ENCODE data around the gene STRN.
"Not testable (repeated sequence)": the region's sequence is repeated elsewhere in the genome, so short reads cannot be mapped to it uniquely, and the experiment has no call there.

STRN gene

DNA sequence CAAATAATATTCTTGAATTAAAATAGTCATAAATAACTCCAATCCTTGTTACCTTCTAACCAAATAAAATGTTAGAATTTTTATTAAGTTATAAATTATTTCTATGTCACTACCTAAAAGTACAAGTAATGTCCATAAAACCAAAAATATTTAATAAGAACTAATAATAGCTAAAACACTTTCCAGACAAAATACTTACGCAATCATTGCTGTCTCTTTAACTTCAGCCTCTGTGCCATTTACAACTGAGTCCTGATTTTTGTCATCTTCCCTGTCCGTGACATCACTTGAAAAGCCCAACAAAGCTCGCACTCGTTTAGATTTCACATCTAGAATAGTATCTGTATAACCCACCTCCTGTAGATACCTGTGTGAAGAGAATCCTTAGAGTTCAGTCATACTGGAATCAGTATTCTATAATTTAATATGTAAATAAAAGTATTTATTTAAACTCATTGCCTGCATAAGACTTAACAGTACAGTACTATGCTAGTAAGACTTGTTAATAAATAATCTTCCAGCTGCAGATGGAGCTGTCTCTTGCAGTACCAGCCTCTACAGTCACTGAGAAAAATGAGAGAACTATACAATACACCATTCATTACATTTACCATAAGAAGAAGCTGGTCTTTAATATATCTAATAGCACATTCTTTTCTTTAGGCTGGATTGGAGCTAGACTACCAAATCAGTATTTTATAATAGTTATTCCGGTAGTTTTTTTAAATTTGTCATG lies 63.8 kb downstream of the STRN start:
- no peak for DNase-seq

DNA sequence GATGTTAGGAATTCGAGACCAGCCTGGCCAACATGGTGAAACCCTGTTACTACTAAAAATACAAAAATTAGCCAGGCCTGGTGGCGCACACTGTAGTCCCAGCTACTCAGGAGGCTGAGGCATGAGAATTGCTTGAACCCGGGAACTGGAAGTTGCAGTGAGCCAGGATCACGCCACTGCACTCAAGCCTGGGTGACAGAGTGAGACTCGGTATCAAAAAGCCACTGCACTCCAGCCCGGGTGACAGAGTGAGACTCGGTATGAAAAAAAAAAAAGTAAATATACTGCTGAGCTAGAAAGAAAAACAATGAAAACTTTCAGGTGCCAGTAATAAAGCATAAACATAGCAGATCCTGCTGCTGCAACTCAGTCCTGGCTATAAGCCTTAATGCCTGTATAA lies 73.5 kb downstream of the STRN start:
- no peak for DNase-seq

DNA sequence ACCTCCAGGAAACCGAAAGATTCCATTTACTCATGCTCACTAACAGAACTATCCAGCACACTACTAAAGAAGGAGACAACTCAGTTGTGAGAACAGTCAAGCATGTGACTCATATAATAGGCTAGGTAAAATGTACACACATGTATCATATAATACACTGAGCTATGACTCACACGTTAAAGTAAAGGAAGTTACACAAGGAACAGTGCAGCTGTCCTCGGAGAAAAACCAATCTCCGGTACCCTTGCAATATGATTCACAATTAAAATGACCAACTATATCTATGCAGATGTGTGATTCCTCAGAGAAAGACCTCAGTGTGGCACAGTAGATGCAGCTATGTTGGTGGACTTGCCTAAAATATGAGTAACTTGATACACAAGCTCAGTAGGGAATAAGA lies 76.5 kb downstream of the STRN start:
- peak; percentile 88 to 97 for DNase-seq

DNA sequence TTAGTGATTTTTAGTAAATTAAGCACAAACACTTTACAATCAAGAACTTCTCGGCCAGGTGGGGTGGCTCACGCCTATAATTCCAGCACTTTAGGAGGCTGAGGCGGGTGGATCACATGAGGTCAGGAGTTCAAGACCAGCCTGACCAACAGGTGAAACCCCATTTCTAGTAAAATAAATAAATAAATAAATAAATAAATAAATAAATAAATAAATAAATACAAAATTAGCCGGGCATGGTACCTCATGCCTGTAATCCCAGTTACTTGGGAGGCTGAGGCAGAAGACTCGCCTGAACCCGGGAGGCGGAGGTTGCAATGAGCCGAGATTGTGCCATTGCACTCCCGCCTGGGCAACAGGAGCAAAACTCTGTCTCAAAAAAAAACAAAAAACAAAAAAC lies 79.2 kb downstream of the STRN start:
- not testable (repeated sequence) for DNase-seq

DNA sequence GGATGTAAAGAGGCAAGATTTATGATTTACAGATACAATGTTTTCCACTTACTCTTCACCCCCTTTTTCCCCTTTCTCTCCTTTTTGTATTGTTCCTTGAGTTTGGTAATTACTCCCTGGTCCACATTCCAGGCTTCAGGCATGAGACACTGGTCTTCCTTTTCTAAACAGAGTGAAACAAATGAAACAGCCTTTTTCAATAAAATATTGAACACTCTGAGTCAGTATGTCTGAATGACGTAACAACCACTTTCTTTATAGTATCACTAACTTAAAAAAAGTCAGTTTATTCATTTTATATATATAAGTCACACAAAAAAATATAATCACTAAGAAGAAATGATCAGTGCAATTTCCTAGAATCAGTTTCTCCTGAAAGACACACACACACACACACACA lies 79.7 kb downstream of the STRN start:
- no peak for DNase-seq

DNA sequence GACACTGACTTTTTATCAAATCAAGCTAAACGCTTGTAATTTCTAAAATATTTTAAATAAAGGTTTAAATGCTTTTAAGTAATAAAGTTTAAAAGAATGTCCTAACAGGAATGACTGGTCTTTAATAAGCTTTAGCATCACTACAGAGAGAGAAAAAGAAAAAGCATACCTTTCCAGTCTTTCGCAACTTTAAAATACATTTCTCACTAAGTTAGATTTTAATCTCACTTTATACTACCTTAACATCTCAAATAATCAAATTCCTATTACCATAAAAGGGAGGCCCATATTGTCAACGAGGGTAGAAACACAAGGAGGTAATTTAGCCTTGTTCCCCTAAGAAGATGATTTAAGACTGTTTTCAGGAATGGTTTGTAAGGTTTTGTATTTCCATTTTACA lies 80.7 kb downstream of the STRN start:
- DNase-seq = no peak

DNA sequence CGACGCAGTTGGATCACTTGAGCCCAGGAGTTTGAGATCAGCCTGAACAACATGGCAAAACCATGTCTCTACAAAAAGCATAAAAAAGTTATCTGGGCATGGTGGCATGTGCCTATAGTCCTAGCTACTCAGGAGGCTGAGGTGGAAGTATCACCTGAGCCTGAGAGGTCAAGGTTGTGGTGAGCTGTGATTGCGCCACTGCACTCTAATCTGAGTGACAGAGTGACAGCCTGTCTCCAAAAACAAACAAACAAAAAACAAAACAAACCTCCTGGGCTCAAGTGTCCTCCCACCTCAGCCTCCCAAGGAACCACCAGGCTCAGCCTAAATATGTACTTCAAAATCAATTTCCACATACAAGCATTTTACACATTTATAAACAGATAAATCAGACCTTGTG lies 83.8 kb downstream of the STRN start:
- no peak for DNase-seq

DNA sequence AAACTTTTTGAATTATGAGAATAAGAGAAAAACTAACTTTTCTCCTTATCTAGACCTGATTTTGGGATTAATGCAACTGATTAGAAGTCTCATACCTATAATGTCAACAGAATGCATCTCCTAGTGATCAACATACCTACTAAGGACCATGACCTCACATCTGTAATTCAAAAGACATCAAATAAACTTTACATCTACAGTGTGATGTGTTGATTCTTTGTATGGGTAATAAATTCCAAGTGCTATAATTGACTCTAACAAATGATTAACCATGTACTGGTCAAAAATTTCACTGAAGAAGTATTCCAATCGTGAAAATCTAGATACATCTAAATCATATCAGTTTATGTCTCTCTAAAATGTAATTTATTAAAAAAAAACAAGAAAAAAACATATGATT lies 84.5 kb downstream of the STRN start:
- no peak for DNase-seq

DNA sequence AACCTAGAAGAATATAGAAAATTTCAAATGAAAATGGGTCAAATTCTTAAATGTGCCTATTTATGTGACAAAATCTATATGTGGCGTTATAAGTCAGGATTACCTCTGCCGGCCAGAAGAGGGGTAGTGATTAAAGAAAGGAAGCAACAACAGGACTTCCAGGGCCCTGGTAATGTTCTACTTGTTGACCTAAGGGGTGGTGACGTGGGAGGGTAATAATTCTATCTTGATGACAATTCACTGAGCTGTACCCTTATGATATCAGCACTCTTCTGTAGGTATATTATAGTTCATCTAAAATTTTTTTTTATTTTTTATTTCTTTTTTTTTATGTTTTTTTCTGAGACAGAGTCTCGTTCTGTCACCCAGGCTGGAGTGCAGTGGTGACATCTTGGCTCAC lies 87.9 kb downstream of the STRN start:
- no peak for DNase-seq

DNA sequence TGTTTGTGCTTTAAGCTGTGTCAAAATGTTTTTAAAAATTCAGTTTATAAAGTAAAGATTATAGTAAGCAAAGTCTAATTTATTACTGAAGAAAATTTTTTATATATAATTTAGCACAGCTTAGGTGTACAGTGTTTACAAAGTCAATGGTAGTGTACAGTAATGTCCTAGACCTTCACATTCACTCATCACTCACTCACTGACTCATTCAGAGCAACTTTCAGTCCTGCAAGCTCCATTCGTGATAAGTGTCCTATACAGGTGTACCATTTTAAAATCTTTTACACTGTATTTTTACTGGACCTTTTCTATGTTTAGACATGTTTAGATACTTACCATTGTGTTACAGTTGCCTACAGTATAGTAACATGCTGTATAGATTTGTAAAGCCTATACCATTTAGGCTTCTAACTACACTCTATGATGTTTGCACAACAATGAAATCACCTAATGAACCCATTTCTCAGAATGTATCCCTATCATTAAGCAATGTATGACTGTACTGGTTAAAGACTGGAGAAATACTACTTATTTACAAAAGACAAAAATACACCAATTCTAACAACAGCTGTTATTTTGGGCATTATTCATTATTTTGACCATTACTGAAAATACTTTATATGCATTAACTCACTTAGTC lies 95.1 kb downstream of the STRN start:
- no peak for DNase-seq

DNA sequence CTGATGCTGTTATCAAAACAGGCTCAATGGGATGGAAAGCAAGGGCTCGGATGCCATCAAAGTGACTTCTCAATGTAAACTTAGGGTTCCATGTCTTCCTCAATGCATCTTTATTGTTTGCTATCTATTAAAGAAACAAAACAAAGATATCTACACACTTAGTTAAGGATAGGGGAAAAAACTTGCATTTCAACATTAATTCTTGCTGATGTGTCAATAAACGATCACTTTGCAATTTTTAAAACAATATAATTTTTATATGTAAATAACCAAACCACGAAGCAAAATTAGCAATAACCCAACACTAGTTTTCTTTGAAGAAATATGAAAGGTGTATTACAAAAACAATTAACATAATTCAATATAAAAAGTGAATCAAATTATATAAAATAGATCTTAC lies 96.7 kb downstream of the STRN start:
- no peak for DNase-seq

DNA sequence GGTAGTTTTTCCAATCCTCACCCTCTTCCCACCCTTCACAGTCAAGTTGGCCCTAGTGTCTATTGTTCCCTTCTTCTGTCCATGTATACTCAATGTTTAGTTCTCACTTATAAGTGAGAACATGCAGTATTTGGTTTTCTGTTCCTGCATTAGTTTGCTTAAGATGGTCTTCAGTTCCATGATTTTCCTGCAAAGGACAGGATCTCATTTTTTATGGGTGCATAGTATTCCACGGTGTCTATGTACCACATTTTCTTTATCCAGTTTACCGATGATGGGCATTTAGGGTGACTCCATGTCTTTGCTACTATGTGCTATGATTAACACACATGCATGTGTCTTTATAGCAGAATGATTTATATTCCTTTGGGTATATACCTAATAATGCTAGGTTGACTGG lies 104.4 kb downstream of the STRN start:
- DNase-seq = no peak

DNA sequence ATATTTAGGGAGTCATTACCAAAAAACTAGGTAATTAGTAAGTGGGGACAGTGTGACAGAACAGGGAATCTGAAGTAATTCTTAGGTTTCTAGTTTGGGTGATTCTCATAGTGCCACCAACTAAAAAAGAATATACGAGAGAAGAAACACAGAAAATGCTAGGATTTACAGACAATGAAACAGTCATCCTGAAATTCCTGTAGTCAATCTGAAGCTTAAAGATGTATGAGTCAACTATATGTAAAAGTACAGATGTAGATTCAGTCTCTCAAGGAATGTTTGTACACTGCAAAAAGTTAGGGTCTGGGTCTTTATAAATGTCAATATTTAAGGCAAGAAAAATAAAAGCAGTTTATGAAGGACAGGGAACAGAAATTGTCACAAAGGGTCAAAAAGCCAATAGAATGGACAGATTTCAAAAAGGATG lies 107.0 kb downstream of the STRN start:
- no peak for DNase-seq

DNA sequence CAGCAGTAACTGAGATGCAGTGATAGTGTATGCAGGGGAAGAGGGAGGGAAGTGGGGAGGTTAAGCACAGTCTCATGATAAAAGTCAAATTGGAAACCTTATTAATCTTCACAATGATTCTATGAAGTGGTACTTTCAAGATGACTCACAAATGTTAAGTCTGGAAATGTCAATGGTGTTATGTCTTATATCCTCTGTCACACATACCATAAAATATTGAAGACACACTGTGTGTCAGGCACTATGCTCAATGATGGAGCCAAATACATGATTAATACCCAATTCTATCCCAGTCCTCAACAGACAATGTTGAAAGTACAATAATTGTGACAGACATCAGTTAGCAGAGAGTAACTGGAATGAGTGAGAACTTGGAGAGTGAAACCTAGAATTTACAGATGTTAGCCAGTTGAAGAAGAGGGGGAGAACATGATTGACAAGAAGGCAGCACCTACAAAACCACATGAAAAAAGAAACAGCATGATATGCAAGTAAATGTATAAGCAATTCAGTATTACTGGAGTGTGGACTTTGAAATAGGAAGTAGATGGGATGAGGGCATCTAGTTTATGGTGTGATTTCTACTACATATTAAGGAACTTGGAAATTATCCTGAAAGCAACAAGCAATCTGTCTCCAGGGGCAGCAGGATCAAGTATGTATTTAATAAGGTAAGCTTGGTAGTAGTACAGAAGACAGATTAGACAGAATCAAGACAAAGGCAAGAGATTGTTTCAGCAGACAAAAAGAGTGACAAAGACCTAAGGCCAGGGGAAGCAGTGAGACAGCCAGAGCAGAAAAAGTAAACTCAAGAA lies 107.6 kb downstream of the STRN start:
- DNase-seq = no peak

DNA sequence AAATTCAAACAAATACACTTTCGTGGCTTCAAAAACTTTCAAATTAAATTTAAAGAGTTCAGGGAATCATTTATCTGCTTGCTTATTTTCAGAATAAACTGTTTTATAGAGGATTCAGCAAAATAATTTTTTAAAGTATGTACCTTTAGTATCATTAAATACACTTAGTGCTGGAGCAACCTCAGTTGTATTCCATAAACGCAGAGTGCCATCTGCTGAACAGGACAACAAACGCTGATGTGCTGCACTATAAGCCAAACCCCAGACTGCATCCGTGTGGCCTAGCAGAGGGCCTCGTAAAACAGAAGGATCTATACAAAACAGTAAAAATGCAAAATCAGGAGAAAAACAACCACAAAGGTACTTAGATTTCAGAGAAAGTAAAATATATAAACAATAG lies 108.6 kb downstream of the STRN start:
- DNase-seq = no peak

DNA sequence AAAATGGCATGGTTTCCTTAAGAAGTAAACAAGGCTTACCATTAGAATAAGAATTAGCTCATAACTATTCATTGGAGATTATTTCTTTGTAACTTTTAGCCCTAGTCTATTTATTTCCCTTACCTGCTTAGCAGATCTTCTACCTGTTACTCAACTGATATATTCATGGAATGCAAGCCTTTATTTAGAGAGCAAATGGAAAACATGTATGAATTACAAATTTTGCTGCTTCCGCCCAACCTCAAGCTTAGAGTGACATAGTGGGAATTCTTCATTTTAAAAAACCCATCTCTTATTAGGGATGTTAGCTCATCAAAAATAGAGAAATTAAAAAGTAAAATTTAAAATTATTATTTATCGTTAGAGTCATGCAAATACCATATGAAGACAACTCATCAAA lies 110.9 kb downstream of the STRN start:
- no peak for DNase-seq

DNA sequence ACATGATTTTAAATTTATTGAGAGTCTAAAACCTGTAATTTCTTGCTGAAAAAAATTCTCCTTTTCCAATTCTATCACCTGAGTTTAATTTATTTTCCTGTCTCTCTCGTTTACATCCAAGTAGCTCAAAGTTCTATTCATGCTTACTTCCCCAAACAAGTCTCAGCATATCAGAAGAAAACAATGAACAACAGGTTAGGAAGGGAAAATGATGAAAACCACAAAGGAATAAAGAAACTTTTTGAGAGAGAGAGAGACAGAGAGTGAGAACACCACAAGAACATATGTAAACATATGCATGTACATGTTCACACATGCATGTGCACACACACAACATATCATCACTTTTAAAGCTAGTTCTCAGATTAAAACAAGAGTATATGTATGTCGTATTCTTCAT lies 112.1 kb downstream of the STRN start:
- no peak for DNase-seq

DNA sequence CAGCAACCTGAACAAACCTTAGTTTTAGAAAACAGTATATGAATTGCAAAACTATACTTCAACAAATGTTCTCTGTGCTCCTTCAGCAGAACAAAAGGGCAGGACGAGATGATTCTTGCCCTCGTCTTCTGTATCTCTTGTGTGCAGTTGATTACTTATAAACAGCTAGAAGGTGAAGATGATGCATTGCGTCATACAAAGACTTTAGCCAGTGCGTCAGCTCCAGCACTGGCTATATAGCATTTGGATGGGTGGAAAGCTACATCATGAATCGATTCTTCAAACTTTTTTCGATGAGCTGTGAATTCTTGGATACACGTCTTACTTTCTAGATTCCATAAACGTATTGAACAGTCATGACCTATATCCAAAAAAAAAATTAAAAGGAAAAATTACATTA lies 117.1 kb downstream of the STRN start:
- no peak for DNase-seq

DNA sequence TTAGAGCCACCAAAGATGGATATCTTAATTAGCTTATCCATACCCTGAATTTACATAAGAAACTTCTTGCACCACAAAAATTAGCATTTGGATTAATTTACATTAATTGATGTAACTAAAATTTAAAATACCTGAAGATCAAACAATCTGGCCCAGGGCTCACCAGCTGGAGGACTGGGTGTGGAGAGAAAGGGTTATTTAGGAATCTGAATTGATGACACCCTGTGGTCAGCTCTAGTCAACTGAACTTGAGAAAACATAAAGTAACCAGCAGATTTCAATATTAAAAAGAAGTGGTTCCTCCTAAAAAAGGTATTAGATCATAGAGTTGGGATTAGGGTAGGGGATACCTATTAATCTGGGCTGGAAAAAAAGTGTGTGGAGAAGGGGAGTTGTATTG lies 122.5 kb downstream of the STRN start:
- no peak for DNase-seq

DNA sequence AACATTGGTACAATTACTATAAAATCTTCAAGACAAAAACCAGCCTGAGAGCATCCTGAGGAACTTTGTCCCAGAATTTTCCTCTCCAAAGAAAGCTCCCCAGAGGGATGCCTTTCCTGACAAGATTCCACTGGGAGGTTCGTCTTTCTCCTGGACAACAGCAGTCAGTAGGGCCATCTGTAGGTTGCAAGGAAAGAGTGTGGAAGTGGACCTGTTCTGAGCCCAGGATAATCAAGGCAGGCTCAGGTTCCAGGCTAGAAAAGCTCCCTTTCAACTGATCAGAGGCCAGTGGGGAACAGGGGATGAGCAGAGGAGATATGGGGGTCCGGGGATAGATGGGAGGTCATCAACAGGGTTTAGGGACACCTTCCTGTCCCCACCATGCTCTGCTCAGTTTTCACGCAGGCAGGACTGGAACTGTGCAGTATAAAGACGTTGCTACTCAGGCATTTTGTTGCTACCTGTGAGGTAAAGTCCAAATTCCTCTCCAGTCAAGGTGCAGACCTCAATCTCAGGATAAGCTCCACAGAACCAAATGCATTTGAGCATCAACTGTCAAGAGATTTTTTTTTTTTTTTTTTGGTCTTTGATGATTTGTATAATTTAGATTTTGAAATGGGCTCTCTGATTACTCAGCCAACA lies 126.2 kb downstream of the STRN start:
- no peak for DNase-seq

DNA sequence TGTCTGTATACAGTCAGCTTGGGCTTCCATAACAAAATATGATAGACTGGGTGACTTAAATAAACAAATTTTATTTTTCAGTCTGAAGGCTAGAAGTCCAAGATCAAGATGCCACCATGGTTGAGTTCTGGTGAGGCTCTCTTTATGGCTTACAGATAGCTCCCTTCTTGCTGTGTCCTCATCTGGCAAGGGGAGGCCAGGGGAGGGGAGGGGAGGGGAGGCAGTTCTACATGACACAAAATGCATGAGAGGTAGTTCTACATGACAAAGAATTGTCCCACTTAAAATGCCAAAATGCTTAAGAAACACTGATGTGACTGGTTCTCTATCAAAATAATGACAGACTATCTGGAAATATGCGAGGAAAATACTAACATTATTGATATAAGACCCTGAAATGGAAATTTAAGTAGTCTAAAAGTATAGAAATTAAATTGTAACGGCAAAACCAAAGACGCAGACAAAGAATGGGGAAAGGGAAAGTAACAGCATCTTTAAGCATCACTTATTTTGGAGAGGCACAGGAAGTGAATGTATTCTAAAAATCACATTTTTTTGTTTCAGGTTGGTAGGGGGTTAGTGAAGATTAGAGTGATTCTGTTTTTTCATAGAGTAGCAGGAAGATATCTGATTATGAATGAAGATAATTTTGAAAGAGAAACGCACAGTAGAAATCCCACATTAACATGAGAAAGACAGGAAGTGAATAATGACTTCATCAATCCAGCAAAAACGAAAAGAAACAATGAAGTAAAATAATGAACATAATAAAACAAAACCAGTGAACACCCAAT lies 131.4 kb downstream of the STRN start:
- DNase-seq = no peak

DNA sequence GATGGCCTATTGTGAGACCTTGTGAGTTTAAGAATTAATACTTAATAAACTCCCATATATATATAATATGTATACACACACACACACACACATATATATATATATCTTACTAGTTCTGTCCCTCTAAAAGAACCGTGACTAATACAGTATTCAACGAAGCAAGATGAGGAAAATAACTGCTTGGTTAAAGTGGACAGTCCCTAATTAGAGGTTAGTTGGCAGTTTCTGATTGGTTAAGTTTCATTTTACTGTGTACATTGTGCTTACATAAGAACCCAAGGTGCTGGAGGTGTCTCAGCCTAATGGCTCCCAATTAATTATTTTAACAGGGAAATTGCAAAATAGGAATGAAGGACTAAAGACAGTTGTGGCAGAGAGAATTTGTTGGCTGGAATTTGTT lies 132.1 kb downstream of the STRN start:
- no peak for DNase-seq

DNA sequence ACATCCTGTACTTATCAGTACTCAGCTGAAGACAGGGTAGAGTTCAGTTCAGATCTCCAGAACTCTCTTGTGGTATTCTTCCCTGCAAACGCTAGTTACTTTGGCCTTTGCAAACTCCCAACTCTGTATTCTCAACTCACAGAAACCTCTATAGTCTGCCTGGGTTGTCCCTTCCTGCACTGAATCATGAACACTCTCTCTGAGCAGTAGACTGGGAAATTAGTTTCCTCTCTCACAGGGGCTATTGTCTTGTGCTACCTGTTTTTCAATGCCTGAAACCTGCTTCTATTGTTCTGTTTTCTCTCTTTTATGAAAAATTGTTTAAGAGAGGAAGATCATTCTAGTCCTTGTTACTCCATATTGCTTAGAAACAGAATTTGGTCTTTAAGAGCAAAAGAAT lies 135.2 kb downstream of the STRN start:
- DNase-seq = no peak
